HepG2 (cell line): ENCODE data around the gene APOL4. TPM values are rescaled to one million over a fixed set of nuclear protein-coding genes. Genes with fewer than 3 reads are reported as not detected.

ENCODE experiments used
- ATAC-seq: fragments of 200-7000 bp; cut with Tn5 transposase; 3 replicates; pipeline ENCODE4 v1.9.1; 2020; ENCODE audit warnings: mild to moderate bottlenecking, moderate library complexity
- BruUV-seq: library from RNA; stranded (reverse); fragments of 400-500 nt; replicated peaks from 2 replicates; lab custom pipeline; 2021; lab: Mats Ljungman, UMichigan
- CTCF ChIA-PET: fragments of 300-600 bp; formaldehyde crosslinking; extraction: SDS; loops from one replicate; lab custom pipeline; 2021; ENCODE audit warnings: low total read pairs, inconsistent platforms, low intra/inter-chr PET ratio; lab: Yijun Ruan, JAX
- POLR2A ChIA-PET: fragments of 350-600 bp; sonication (Branson Sonifier 250); formaldehyde crosslinking; loops from one replicate; lab custom pipeline; 2020; ENCODE audit warnings: antibody characterized with exemption, inconsistent platforms; lab: Yijun Ruan, JAX
- DNase-seq: peaks from one replicate; pipeline ENCODE4 v3.0.0-alpha.2; 2015; ENCODE audit warnings: low spot score
- FAIRE-seq: peaks from 3 replicates; lab custom pipeline; 2011; peaks lifted over from hg19 to GRCh38; lab: Jason Lieb, UNC
- H2AFZ ChIP-seq: one replicate; pipeline ENCODE4 v1.6.1; 2011; ENCODE audit warnings: low read length, inconsistent platforms
- H3K27ac ChIP-seq: fragments of 300-600 bp; 3 replicates; pipeline ENCODE4 v1.8.0; 2011; ENCODE audit warnings: mixed run types, mild to moderate bottlenecking, mixed read lengths, low read length, inconsistent platforms; ENCODE audit not compliant: insufficient read depth; ENCODE audit errors: extremely low read length
- H3K27me3 ChIP-seq, 2 experiments: fragments of 200-600 bp in 1 of 2; 2 replicates in 1 of 2; 3 replicates in 1 of 2; pipeline versions ENCODE4 v1.6.0 to v1.8.0; 2011; ENCODE audit warnings: low read length in 2 of 2, mild to moderate bottlenecking in 2 of 2, moderate library complexity in 2 of 2, inconsistent platforms in 1 of 2; ENCODE audit not compliant: insufficient read depth in 2 of 2, control insufficient read depth in 1 of 2
- H3K36me3 ChIP-seq, 2 experiments: fragments of 200-600 bp in 1 of 2; replicated peaks in 1 of 2; 2 replicates in 1 of 2; 3 replicates in 1 of 2; pipeline versions ENCODE4 v1.5.1 to v1.8.0; 2011; ENCODE audit warnings: low read length in 2 of 2, inconsistent platforms in 1 of 2; ENCODE audit not compliant: insufficient read depth in 2 of 2, control insufficient read depth in 1 of 2
- H3K4me1 ChIP-seq: 2 replicates; pipeline ENCODE4 v1.5.1; 2012; ENCODE audit warnings: low read length, inconsistent platforms; ENCODE audit not compliant: insufficient read depth
- H3K4me2 ChIP-seq: 2 replicates; pipeline ENCODE4 v1.6.0; 2011; ENCODE audit warnings: low read depth, low read length, inconsistent platforms
- H3K4me3 ChIP-seq, 3 experiments: fragments of 200-600 bp in 1 of 3; sonication (generic), shearing (Covaris generic) in 1 of 3; replicated peaks in 1 of 3; 2 replicates each; pipeline ENCODE4 v1.5.1; 2011 to 2016; ENCODE audit warnings: low read length in 3 of 3, inconsistent platforms in 2 of 3, low read depth in 2 of 3, mild to moderate bottlenecking in 2 of 3, control low read depth in 1 of 3, mixed read lengths in 1 of 3; ENCODE audit not compliant: insufficient read depth in 1 of 3
- H3K79me2 ChIP-seq: one replicate; pipeline ENCODE4 v1.6.1; 2011; ENCODE audit warnings: low read length, inconsistent platforms; ENCODE audit not compliant: insufficient read depth
- H3K9ac ChIP-seq: 2 replicates; pipeline ENCODE4 v1.6.0; 2011; ENCODE audit warnings: mild to moderate bottlenecking, low read depth, low read length, inconsistent platforms; ENCODE audit not compliant: insufficient read depth
- H3K9me3 ChIP-seq: 2 replicates; pipeline ENCODE4 v1.5.1; 2012; ENCODE audit warnings: mild to moderate bottlenecking, low read length
- H4K20me1 ChIP-seq: 2 replicates; pipeline ENCODE4 v1.6.0; 2011; ENCODE audit warnings: inconsistent platforms, mild to moderate bottlenecking, low read length, moderate library complexity; ENCODE audit not compliant: insufficient read depth
- HMGA1 ChIP-seq: sonication (generic); formaldehyde crosslinking; conservative IDR thresholded peaks from 2 replicates; pipeline ENCODE4 v1.4.0; 2020; ENCODE audit warnings: missing genetic modification reagents
- ZNF138 ChIP-seq: sonication (generic); formaldehyde crosslinking; IDR thresholded peaks from 2 replicates; pipeline ENCODE4 v1.5.0; 2020; ENCODE audit warnings: mild to moderate bottlenecking, low read depth, missing genetic modification reagents
- WGBS: methylation state at CpG from one replicate; pipeline ENCODE4 v1.1.6; 2017; ENCODE audit warnings: low lambda C conversion rate; 5-methylcytosine and 5-hydroxymethylcytosine counted together
- in situ Hi-C: cut with HindIII; loops from 2 replicates; pipeline ENCODE4 v1.10.0; 2017; ENCODE audit warnings: low pct_unique_long_range_greater_than_20kb; ENCODE audit not compliant: extremely low pct_ligation_motif_present
- intact Hi-C: fragments of 100-400 bp; cut with micrococcal nuclease; formaldehyde crosslinking; loops from one replicate; pipeline ENCODE4 v1.10.0; 2022; ENCODE audit not compliant: unreplicated experiment
- polyA plus RNA-seq, 8 experiments: library from polyadenylated mRNA; depleted of rRNA in 3 of 8; stranded (reverse) in 7 of 8; unstranded in 1 of 8; fragments of >200 nt; fragmentation: Illumina TruSeq in 4 of 8; extraction: Trizol in 4 of 8; gene quantifications; 2 replicates each; pipeline versions ENCODE4 v1.2.1 to v1.2.3, GENCODE V29; 2011 to 2016; ENCODE audit warnings: low read depth in 4 of 8, missing spikeins in 1 of 8, mixed read lengths in 1 of 8; ENCODE audit not compliant: insufficient read depth in 1 of 8
- total RNA-seq, 5 experiments: library from RNA; depleted of rRNA; stranded (reverse); fragments of >200 nt; fragmentation: Illumina TruSeq; extraction: Trizol; gene quantifications; 2 replicates each; pipeline ENCODE4 v1.2.3, GENCODE V29; 2016; ENCODE audit warnings: low read depth in 1 of 5
- TF ChIP-seq, protein P1 (sequence below): sonication (generic); formaldehyde crosslinking; IDR thresholded peaks from 2 replicates; pipeline ENCODE4 v1.5.1; 2020; ENCODE audit warnings: missing genetic modification reagents, mild to moderate bottlenecking, borderline replicate concordance
- TF ChIP-seq, protein P2 (sequence below): sonication (generic); formaldehyde crosslinking; IDR thresholded peaks from 2 replicates; pipeline ENCODE4 v1.5.0; 2020; ENCODE audit warnings: missing genetic modification reagents, mild to moderate bottlenecking, borderline replicate concordance
- TF ChIP-seq, protein P3 (sequence below): sonication (generic); formaldehyde crosslinking; conservative IDR thresholded peaks from 2 replicates; pipeline ENCODE4 v1.4.0; 2020; ENCODE audit warnings: missing genetic modification reagents

The APOL4 gene
- total and polyA plus RNA-seq, 2 of the 13 experiments (the other 11 are each of a cell fraction or from before 2014, with no cell fraction given), result 0.77 to 2.8 TPM

DNA sequence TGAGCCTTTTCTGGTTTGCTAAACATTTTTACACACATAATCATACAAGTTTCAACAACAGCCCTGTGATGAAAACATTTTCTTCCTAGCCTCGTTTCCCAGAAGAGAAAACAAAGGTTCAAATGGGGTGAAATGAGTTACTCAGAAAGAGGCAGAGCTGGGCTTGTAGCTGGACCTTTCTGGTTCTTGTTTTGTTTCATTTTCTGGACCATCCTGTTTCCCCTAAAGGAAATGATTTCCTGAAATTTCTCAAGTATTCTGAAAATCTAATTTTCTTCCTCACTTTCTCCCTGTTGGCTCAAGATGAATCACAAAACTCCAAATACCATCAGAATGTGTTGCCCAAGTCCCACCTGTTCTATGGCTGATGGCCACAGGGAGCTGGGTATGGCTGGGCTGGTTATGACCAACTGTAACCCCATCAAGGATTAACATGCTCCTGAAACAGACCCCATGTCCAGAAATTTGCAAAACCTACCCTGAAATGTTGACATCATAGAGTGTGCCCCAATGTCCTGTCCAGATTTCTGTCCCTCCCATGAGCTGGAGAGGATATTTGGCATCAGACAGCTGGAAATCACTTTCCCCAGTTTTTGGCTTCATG, 6.7 kb upstream of the APOL4 start:
- H3K4me3 ChIP-seq, result no peak overlapping the region
- no peaks in the 10 kb centered on the region for H3K36me3 ChIP-seq
- H3K4me2 ChIP-seq, result no peak overlapping the region
- H3K27me3 ChIP-seq, result no peaks in the 10 kb centered on the region; a peak in 1 of 5 replicates
- FAIRE-seq (no peak), DNase-seq (no peak), ATAC-seq (no peak)
- no peak overlapping the region for H3K27ac ChIP-seq
- intact Hi-C loops (no loop called here), in situ Hi-C loops (no loop called here)
- no TSS peak for BruUV-seq
- H3K4me1 ChIP-seq, result peaks cover 97% of the 10 kb centered on the region
- no peak overlapping the region for H3K9ac ChIP-seq
- ChIA-PET POLR2A (no interaction called here), CTCF (no interaction called here)
- no peaks in the 10 kb centered on the region for H3K79me2 ChIP-seq
- H4K20me1 ChIP-seq, result no peaks in the 10 kb centered on the region
- TF ChIP-seq HMGA1, result no peak
- TF ChIP-seq, protein P1, sequence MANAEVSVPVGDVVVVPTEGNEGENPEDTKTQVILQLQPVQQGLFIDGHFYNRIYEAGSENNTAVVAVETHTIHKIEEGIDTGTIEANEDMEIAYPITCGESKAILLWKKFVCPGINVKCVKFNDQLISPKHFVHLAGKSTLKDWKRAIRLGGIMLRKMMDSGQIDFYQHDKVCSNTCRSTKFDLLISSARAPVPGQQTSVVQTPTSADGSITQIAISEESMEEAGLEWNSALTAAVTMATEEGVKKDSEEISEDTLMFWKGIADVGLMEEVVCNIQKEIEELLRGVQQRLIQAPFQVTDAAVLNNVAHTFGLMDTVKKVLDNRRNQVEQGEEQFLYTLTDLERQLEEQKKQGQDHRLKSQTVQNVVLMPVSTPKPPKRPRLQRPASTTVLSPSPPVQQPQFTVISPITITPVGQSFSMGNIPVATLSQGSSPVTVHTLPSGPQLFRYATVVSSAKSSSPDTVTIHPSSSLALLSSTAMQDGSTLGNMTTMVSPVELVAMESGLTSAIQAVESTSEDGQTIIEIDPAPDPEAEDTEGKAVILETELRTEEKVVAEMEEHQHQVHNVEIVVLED (CRISPR knock-in tag), result no peak
- TF ChIP-seq, protein P2, sequence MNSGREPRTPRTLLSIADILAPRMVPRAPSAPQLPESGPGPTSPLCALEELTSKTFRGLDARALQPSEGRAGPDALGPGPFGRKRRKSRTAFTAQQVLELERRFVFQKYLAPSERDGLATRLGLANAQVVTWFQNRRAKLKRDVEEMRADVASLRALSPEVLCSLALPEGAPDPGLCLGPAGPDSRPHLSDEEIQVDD, result no peak
- TF ChIP-seq, protein P3, sequence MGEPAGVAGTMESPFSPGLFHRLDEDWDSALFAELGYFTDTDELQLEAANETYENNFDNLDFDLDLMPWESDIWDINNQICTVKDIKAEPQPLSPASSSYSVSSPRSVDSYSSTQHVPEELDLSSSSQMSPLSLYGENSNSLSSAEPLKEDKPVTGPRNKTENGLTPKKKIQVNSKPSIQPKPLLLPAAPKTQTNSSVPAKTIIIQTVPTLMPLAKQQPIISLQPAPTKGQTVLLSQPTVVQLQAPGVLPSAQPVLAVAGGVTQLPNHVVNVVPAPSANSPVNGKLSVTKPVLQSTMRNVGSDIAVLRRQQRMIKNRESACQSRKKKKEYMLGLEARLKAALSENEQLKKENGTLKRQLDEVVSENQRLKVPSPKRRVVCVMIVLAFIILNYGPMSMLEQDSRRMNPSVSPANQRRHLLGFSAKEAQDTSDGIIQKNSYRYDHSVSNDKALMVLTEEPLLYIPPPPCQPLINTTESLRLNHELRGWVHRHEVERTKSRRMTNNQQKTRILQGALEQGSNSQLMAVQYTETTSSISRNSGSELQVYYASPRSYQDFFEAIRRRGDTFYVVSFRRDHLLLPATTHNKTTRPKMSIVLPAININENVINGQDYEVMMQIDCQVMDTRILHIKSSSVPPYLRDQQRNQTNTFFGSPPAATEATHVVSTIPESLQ (CRISPR knock-in tag), result no peak
- TF ChIP-seq ZNF138 (CRISPR knock-in tag), result no peak
- H3K9me3 ChIP-seq, result no peaks in the 10 kb centered on the region
- H2AFZ ChIP-seq, result no peak overlapping the region
- WGBS, result 3% methylated on average over 1 of the region's 1 CpG
